GM10248 (cell line): ENCODE data around the gene RTN4R.
"Not testable (repeated sequence)": the region's sequence is repeated elsewhere in the genome, so short reads cannot be mapped to it uniquely, and the experiment has no call there.

Experiments
- CTCF ChIA-PET: fragments of 300-600 bp; sonication (Branson Sonifier 250); formaldehyde crosslinking; extraction: SDS; loops from one replicate; lab custom pipeline; 2021; ENCODE audit warnings: antibody characterized with exemption; lab: Yijun Ruan, JAX
- POLR2A ChIA-PET: fragments of 350-650 bp; sonication (Branson Sonifier 250); formaldehyde crosslinking; extraction: SDS; loops from one replicate; lab custom pipeline; 2020; ENCODE audit warnings: antibody characterized with exemption; lab: Yijun Ruan, JAX
- DNase-seq: peaks from one replicate; pipeline ENCODE4 v3.0.0; 2012; ENCODE audit errors: extremely low spot score
- TF ChIP-seq, protein P1 (sequence below): IDR thresholded peaks from 2 replicates; pipeline ENCODE4 v1.5.1; 2012; ENCODE audit warnings: mild to moderate bottlenecking, low read depth; ENCODE audit errors: extremely low read depth, missing control alignments, control extremely low read depth

RTN4R gene

DNA sequence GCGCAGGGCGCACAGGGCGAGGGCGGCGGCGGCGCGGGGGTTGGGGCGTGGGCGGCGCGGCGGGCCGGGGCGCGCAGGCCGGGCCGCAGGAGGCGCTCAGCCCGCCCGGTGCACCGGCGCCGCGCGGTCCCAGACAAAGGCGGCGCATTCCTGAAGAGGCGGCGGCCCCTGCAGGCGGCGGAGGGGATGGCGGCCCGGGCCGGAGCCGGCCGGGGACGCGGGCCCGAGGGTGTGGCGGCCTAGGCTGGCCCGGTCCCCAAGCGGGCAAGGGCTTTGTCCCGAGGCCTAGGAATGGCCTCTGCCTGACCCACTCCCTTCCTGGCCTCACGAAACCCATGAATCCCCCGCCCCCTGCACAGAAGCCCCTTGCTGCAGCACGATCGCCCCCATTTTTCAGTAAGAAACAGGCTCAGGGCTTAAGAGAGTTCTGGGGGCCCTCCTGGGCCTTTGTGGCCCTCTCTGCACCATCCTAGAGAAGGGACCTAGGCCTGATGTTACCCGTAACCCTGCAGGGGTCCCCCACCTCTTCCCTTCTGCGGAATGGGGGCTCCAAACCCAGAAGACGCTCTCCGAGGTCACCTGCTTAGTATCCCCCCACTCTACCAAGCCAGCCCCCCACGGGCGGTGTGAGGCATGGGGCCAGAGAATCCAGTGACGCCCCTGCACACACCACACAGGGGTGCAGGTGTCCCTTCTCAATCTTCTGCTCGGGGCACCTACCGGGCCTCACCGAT lies at the start of gene RTN4R:
Gene RTN4R (minus strand): TSS at position 40 of the 734 bp plus-strand sequence. CDS start 226 bp downstream, outside the sequence.
- ChIA-PET POLR2A (no interaction called here), CTCF (interaction anchor here (0.6 to 1.1 kb wide), 5 partner anchors 15 to 195 kb away, joined by 3 to 8 read pairs (median 3); no protein-coding TSS in a partner anchor)
- TF ChIP-seq, protein P1, sequence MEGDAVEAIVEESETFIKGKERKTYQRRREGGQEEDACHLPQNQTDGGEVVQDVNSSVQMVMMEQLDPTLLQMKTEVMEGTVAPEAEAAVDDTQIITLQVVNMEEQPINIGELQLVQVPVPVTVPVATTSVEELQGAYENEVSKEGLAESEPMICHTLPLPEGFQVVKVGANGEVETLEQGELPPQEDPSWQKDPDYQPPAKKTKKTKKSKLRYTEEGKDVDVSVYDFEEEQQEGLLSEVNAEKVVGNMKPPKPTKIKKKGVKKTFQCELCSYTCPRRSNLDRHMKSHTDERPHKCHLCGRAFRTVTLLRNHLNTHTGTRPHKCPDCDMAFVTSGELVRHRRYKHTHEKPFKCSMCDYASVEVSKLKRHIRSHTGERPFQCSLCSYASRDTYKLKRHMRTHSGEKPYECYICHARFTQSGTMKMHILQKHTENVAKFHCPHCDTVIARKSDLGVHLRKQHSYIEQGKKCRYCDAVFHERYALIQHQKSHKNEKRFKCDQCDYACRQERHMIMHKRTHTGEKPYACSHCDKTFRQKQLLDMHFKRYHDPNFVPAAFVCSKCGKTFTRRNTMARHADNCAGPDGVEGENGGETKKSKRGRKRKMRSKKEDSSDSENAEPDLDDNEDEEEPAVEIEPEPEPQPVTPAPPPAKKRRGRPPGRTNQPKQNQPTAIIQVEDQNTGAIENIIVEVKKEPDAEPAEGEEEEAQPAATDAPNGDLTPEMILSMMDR: peak; percentile 90
- DNase-seq: peak; percentile 79

DNA sequence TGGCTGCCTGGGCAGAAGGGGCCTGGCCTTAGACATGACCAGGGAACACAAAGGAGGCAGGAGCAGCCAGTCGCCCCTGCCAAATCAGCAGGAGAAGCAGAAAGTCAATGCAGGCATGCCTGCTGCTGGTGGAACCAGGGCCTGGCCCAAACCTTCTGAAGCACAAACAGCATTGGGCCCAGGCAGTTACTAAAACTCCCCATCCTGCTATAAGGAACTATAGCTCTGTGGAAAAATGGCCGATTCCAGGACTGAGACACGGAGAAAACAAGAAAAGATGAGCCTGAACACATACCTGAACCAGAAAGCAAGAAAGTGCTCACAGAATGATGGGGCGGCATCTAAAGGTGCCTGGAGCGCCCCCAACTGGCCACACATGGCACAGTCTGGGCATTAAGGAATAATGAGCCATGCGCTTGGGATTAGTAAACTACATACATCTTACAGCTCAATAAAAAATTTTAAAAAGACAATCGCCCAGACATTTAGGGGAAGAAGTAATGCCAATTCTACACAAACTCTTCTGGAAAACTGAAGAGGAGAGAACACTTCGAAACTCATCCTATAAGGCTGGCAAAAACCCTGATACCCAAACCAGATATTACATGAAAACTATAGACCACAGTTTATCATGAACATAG lies 49.4 kb upstream of the RTN4R start:
- CTCF ChIA-PET: interaction anchor here (0.6 kb wide), 1 partner anchor 16 kb away, joined by 3 read pairs; no protein-coding TSS in a partner anchor

DNA sequence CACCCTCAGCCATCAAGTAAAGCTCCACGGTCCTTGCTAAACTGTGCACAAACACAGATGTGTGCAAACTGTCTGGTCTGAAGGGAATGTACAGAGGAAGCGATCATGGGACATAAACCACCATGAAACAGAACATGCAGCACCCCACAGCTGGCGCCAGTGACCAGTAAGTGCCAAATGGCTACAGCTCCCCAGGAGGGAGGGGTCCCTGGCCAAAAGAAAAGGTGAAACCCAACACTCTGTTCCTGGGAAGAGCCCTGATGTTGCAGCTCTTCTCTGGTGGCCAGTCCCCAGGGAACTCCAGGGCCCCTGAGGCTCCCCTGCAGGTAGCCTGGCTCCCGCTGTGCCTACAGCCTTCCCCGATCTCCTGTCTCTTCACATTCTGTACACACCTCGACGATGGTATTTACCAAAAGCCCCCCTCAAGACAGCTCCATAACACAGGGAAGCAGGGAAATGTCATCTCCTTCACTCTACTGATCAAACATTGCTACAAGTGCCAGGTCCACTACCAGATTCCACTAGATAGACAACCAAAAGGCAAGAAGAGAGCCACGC lies 48.8 kb upstream of the RTN4R start:
- DNase-seq: no peak
- ChIA-PET POLR2A (no interaction called here), CTCF (interaction anchor here (0.8 kb wide), 1 partner anchor 25 kb away, joined by 3 read pairs; no protein-coding TSS in a partner anchor)
- TF ChIP-seq, protein P1: no peak

More for the DNA sequence above, 49.4 kb upstream of the RTN4R start:
- TF ChIP-seq, protein P1: peak; percentile 49
- POLR2A ChIA-PET, DNase-seq: not testable (repeated sequence)

DNA sequence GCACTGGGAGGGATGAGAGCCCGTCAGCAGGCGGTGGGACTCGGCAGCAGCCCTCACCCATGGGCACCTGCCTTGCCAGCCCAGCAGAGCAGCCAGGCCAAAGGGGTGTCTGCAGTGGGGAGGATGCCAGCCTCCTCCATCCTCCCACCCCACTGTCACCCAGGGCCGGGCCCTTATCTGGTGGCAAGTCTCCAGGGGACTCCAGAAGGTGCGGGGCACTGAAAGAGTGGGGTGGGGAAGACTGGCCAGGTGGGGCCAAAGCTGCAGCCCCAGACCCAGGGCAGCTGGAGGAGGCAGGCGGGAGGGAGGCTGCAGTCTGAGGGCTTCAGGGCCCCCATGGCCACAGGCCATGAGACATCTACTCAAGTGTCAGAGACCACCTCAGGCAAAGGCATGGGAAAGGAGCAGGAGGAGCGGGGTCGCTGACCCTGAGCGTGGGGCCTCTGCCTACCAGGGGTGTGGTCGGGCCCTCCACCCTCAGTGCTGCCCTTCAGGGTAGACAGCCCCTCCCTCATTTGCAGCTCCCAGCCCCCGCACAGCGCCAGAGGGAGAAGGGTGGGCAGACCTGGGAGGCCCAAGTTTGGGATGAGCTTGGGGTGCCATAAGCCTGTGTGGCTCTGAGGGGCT lies 48.2 kb upstream of the RTN4R start:
- DNase-seq: no peak
- TF ChIP-seq, protein P1: no peak
- ChIA-PET CTCF (interaction anchor here (0.8 kb wide), 1 partner anchor 24 kb away, joined by 3 read pairs; no protein-coding TSS in a partner anchor), POLR2A (no interaction called here)

DNA sequence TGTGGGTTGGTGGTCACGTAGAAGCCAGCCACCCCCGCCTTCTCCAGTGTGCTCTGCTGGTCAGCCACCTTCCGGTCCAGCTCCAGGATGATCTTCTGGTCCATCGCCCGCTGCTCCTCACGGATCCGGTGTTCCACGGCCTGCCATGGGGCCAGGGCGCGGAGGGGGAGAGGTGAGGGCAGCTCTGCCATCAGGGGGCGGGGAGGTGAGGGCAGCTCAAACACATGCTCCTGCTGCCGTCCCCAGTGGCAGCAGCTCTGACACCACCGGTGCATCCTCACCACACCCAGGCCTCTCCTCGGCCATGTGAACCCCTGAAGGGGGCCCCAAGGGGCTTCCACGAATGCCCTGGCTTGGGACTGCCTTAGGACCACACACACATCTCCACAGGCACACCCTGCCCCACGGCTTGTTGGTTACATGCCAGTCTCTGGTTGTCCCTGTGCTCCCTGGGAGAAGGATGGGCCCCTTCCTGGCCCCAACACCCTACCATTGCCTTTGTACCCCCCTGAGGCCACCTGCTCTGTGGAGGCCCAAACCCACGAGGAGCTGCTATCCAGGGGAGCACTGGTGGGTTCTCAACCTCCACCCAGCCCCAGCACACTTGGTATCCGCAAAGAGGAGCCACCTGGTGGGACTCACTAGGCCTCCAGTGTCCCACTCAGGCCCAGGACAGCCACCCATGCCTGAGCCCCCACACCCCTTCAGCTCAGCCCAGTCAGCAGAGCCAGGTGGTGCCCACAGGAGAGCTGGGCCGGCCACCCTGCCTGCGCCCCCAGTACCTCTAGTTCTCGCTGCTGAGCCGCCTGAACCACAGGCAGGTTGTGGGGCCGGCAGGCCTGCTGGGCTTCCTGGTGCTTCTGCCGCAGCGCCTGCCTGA lies 47.5 kb upstream of the RTN4R start:
- no peak for DNase-seq
- ChIA-PET POLR2A (no interaction called here), CTCF (interaction anchor here (0.6 kb wide), 1 partner anchor 31 kb away, joined by 3 read pairs; no protein-coding TSS in a partner anchor)
- TF ChIP-seq, protein P1: no peak

DNA sequence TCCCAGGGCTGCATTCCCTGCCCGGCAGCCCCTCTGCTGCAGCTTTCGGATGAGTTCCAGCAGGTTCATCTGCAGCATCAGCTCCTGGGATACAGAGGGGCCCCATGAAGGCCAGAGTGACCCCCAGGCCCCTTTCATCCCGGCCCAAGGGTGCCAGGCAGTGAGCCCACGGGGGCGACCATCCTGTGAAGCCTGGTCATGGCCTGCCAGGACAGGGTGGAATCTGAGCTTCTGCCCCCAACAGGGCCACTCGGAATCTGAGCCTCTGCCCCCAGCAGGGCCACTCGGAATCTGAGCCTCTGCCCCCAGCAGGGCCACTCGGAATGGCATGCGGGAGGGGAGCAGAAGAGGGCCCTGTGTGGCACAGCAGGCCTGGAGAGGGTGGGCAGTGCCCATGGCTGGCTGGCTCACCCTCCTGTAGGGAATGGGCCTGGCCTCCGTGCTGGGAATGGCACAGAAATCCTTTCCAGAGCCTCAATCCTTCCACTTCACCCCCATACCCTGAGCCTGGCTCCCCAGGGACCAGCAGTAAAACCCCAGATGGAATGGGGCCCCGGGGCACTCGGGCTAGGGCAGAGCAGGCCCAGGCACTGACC lies 46.7 kb upstream of the RTN4R start:
- DNase-seq, POLR2A ChIA-PET: not testable (repeated sequence)
- CTCF ChIA-PET: interaction anchor here (0.6 kb wide), 1 partner anchor 30 kb away, joined by 3 read pairs; no protein-coding TSS in a partner anchor

DNA sequence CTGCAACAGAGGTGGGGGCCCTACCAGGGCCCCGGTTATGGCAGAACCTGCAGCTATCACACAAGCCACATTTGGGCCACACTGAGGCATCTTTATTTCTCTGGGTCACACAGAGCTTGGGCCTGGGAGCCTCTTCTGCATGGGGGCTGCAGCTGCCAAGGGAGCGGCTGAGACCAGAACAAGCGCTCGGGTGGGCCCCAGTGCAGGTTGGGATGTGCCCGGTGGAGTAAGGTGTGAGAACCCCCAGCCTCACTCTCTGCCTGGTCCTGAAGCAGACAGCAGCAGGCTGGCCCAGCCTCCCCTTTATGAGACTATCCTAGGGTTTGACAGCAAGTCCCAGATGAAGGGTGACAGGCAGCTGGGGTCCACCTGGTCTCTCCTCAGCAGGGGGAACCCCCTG lies 46.1 kb upstream of the RTN4R start:
- DNase-seq, CTCF ChIA-PET, POLR2A ChIA-PET: not testable (repeated sequence)

DNA sequence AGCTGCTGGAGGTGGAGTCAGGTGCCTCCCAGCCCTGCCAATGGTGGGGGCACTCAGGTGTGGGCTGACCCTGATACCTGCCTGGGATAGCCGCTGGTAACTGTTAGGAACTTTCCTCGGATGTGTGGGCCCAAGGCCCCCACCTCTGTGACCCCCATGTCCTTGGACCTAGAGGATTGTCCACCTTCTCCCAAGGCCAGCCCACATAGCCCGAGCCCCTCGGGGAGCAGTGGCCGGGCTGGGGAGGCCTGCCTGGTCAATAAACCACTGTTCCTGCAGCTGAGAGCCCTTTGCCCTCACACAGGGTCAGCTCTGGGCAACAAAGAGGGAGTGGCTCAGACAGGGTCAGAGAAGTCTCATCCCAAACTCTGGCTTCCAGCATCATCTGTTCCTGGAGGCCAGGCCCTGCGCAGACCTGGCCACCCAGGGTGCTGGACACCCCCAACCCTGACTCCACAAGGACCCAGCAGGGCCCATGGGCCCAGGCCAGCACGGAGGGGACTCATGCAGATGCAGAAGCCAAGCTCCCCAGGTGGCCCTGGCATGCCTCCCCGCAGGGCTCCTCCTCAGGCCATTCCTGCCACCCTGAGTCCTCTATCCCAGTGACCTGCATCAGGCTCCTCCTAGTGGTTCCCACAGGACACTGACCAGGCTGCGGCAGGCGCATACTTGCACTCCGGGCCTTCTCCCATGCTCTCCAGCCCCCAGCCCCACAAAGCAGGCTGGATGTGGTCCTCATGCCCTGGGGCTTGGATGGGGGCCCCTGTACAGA lies 45.4 kb upstream of the RTN4R start:
- CTCF ChIA-PET, DNase-seq, POLR2A ChIA-PET: not testable (repeated sequence)
